ENCODE data around the gene FREM2.

Gene FREM2

GRCh38 chr13:38921081-38921480, 234.2 kb downstream of the FREM2 start:
- Histone ChIP-seq H3K27ac (ENCODE audit: low read length) (no peak overlapping the region), H3K9me2 (replicated peaks; ENCODE audit: insufficient read depth, low read length) (no peaks in the 10 kb centered on the region)

GRCh38 chr13:38922170-38922569, 235.3 kb downstream of the FREM2 start:
- Histone ChIP-seq H3K9me3 (replicated peaks; ENCODE audit: insufficient read depth, low read length) (no peaks in the 10 kb centered on the region), H3K9ac (ENCODE audit: low read length) (no peak overlapping the region), H3F3A (ENCODE audit: insufficient read depth, low read length) (no peaks in the 10 kb centered on the region), H3K9me2 (replicated peaks; ENCODE audit: insufficient read depth, low read length) (no peaks in the 10 kb centered on the region), H2AFZ (ENCODE audit: low read length) (no peak overlapping the region), H3K4me2 (ENCODE audit: low read depth, low read length) (no peak overlapping the region), H3K79me2 (ENCODE audit: low read length) (no peaks in the 10 kb centered on the region), H3K27me3 (replicated peaks; ENCODE audit: insufficient read depth, low read length) (no peaks in the 10 kb centered on the region), H3K36me3 (replicated peaks; ENCODE audit: insufficient read depth, low read length) (no peaks in the 10 kb centered on the region), H4K20me1 (ENCODE audit: insufficient read depth, low read length) (no peaks in the 10 kb centered on the region), H3K27ac (ENCODE audit: low read length) (no peak overlapping the region), H3K4me1 (ENCODE audit: low read length) (no peaks in the 10 kb centered on the region), H3K4me3 (ENCODE audit: low read length) (no peak overlapping the region)
- no peak for TF ChIP-seq EZH2 (optimal IDR thresholded peaks at IDR 0.05; ENCODE audit: low read depth, low read length)
- TF ChIP-seq EZH2phosphoT487 (IDR thresholded peaks at IDR 0.05; ENCODE audit: low read length), result no peak
- no peak for TF ChIP-seq CTCF (IDR thresholded peaks at IDR 0.05; ENCODE audit: low read length)
- no peak for DNase-seq

More at GRCh38 chr13:38921081-38921480, 234.2 kb downstream of the FREM2 start:
- Histone ChIP-seq H2AFZ (ENCODE audit: low read length) (no peak overlapping the region), H3F3A (ENCODE audit: insufficient read depth, low read length) (no peaks in the 10 kb centered on the region), H4K20me1 (ENCODE audit: insufficient read depth, low read length) (no peaks in the 10 kb centered on the region), H3K27me3 (replicated peaks; ENCODE audit: insufficient read depth, low read length) (no peaks in the 10 kb centered on the region), H3K36me3 (replicated peaks; ENCODE audit: insufficient read depth, low read length) (no peaks in the 10 kb centered on the region), H3K4me2 (ENCODE audit: low read depth, low read length) (no peak overlapping the region), H3K79me2 (ENCODE audit: low read length) (no peaks in the 10 kb centered on the region), H3K4me3 (ENCODE audit: low read length) (no peak overlapping the region), H3K4me1 (ENCODE audit: low read length) (no peaks in the 10 kb centered on the region), H3K9me3 (replicated peaks; ENCODE audit: insufficient read depth, low read length) (no peaks in the 10 kb centered on the region), H3K9ac (ENCODE audit: low read length) (no peak overlapping the region)
- DNase-seq, result no peak
- TF ChIP-seq CTCF (IDR thresholded peaks at IDR 0.05; ENCODE audit: low read length) (no peak), EZH2 (optimal IDR thresholded peaks at IDR 0.05; ENCODE audit: low read depth, low read length) (no peak)

GRCh38 chr13:38933786-38934185, 246.9 kb downstream of the FREM2 start:
- Histone ChIP-seq H3K27me3 (replicated peaks; ENCODE audit: insufficient read depth, low read length) (no peaks in the 10 kb centered on the region), H4K20me1 (ENCODE audit: insufficient read depth, low read length) (no peaks in the 10 kb centered on the region), H3K27ac (ENCODE audit: low read length) (no peak overlapping the region), H3K9me3 (replicated peaks; ENCODE audit: insufficient read depth, low read length) (no peaks in the 10 kb centered on the region), H3K4me2 (ENCODE audit: low read depth, low read length) (no peak overlapping the region), H2AFZ (ENCODE audit: low read length) (no peak overlapping the region), H3F3A (ENCODE audit: insufficient read depth, low read length) (no peaks in the 10 kb centered on the region), H3K9ac (ENCODE audit: low read length) (no peak overlapping the region), H3K4me1 (ENCODE audit: low read length) (no peaks in the 10 kb centered on the region), H3K4me3 (ENCODE audit: low read length) (no peak overlapping the region), H3K79me2 (ENCODE audit: low read length) (no peaks in the 10 kb centered on the region), H3K36me3 (replicated peaks; ENCODE audit: insufficient read depth, low read length) (no peaks in the 10 kb centered on the region), H3K9me2 (replicated peaks; ENCODE audit: insufficient read depth, low read length) (no peaks in the 10 kb centered on the region)
- DNase-seq, result no peak
- TF ChIP-seq EZH2phosphoT487 (IDR thresholded peaks at IDR 0.05; ENCODE audit: low read length) (no peak), CTCF (IDR thresholded peaks at IDR 0.05; ENCODE audit: low read length) (no peak), EZH2 (optimal IDR thresholded peaks at IDR 0.05; ENCODE audit: low read depth, low read length) (no peak)

Data from MM.1S (cell line).